Thyroid gland (tissue), 4 donors: ENCODE data around the gene COL23A1.

Experiments
- CTCF ChIP-seq, 6 experiments: fragments of 200-600 bp in 3 of 6; fragments of 450-650 bp in 3 of 6; sonication (generic) in 3 of 6; IDR thresholded peaks; one replicate each; pipeline ENCODE4 v1.5.1; 2016 to 2019; ENCODE audit warnings: antibody characterized with exemption in 6 of 6, mild to moderate bottlenecking in 2 of 6, inconsistent platforms in 1 of 6, moderate library complexity in 1 of 6
- POLR2A ChIP-seq, 2 donors: fragments of 450-650 bp; IDR thresholded peaks; one replicate each; pipeline ENCODE4 v1.6.1; 2017; ENCODE audit warnings: antibody characterized with exemption in 2 of 2, mild to moderate bottlenecking in 2 of 2, moderate library complexity in 1 of 2

- TF ChIP-seq POLR2A (IDR thresholded peaks at IDR 0.05) (no peak), CTCF (IDR thresholded peaks at IDR 0.05) (no peak)
These were observed 213.1 kb downstream of the COL23A1 start for GRCh38 chr5:178376921-178377582.
